ENCODE data around the gene ABTB2. TPM values are rescaled to one million over a fixed set of nuclear protein-coding genes. Genes with fewer than 3 reads are reported as not detected.

ABTB2 gene
- total and polyA plus RNA-seq, 10 of the 15 experiments (the other 5 are each of a cell fraction or from before 2014, with no cell fraction given) = 0.13 to 2.1 (median 0.72) TPM

GRCh38 chr11:34318111-34319037 is 39.4 kb downstream of the ABTB2 start:
- ChIA-PET POLR2A (interaction anchor here (1.2 kb wide), 1 partner anchor 10 kb away, joined by 3 read pairs; no protein-coding TSS in a partner anchor), SMC1A (ENCODE audit: uncharacterized antibody, unreplicated experiment) (interaction anchor here (0.6 to 2.3 kb wide), 6 partner anchors 10 to 666 kb away, joined by 3 to 7 read pairs (median 4); no protein-coding TSS in a partner anchor), RAD21 (ENCODE audit: unreplicated experiment) (interaction anchor here (1.2 kb wide), 1 partner anchor 69 kb away, joined by 3 read pairs; no protein-coding TSS in a partner anchor), CTCF (interaction anchor here (0.8 to 2.8 kb wide), 3 partner anchors 22 to 144 kb away, joined by 3 to 10 read pairs (median 6); no protein-coding TSS in a partner anchor)
- H3K4me2 ChIP-seq (ENCODE audit: control insufficient read depth, insufficient read depth) = no peak overlapping the region
- no peaks in the 10 kb centered on the region for H3K27me3 ChIP-seq (replicated peaks in 1 of 2; ENCODE audit: control insufficient read depth in 2 of 2, insufficient read depth in 2 of 2, low read length in 1 of 2)
- no peaks in the 10 kb centered on the region for H3K79me2 ChIP-seq (ENCODE audit: control insufficient read depth, insufficient read depth, low read length)
- intact Hi-C loops (cut with micrococcal nuclease; ENCODE audit: unreplicated experiment) (no loop called here), in situ Hi-C loops (cut with MboI) (no loop called here)
- H2AFZ ChIP-seq (ENCODE audit: control insufficient read depth, low read depth, low read length) = no peak overlapping the region
- 41% methylated on average over 4 of the region's 4 CpGs for WGBS (ENCODE audit: insufficient coverage, insufficient replicate concordance, low lambda C conversion rate, missing lambda C conversion rate)
- no peak overlapping the region for H3K4me3 ChIP-seq
- TF ChIP-seq, protein P1, sequence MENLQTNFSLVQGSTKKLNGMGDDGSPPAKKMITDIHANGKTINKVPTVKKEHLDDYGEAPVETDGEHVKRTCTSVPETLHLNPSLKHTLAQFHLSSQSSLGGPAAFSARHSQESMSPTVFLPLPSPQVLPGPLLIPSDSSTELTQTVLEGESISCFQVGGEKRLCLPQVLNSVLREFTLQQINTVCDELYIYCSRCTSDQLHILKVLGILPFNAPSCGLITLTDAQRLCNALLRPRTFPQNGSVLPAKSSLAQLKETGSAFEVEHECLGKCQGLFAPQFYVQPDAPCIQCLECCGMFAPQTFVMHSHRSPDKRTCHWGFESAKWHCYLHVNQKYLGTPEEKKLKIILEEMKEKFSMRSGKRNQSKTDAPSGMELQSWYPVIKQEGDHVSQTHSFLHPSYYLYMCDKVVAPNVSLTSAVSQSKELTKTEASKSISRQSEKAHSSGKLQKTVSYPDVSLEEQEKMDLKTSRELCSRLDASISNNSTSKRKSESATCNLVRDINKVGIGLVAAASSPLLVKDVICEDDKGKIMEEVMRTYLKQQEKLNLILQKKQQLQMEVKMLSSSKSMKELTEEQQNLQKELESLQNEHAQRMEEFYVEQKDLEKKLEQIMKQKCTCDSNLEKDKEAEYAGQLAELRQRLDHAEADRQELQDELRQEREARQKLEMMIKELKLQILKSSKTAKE (IDR thresholded peaks at IDR 0.05; ENCODE audit: low read depth, poor library complexity, severe bottlenecking) = no peak
- TF ChIP-seq MXI1 (IDR thresholded peaks at IDR 0.05; ENCODE audit: low read depth, low read length) (no peak), ATF7 (IDR thresholded peaks at IDR 0.05; ENCODE audit: low read depth) (peak; percentile 40; the same call in 1 of the 2 replicates)
- H3K4me1 ChIP-seq (ENCODE audit: control insufficient read depth, insufficient read depth, low read length) = peaks cover 6% of the 10 kb centered on the region; the same call in 1 of the 2 replicates
- no peaks in the 10 kb centered on the region for H3K36me3 ChIP-seq (ENCODE audit: control insufficient read depth in 2 of 2, insufficient read depth in 2 of 2, low read length in 1 of 2)
- H3K27ac ChIP-seq (ENCODE audit: control insufficient read depth, insufficient read depth) = no peak overlapping the region
- no peak for ATAC-seq
- H3K9ac ChIP-seq (ENCODE audit: control insufficient read depth, insufficient read depth, low read length) = no peak overlapping the region
- no TSS peak for BruUV-seq (replicated peaks)
- H4K20me1 ChIP-seq (ENCODE audit: control insufficient read depth, insufficient read depth) = no peaks in the 10 kb centered on the region
- no peak for FAIRE-seq
- DNase-seq (ENCODE audit: low read depth, low spot score) = no peak
- H3K9me3 ChIP-seq (replicated peaks; ENCODE audit: control insufficient read depth, insufficient read depth, low read length) = no peaks in the 10 kb centered on the region
